ENCODE measurements around the gene SLC7A1.

The SLC7A1 gene

GRCh38 chr13:29582171-29582570 is 13.3 kb downstream of the SLC7A1 start:
- no peak for DNase-seq

- DNase-seq = no peak
Measured at GRCh38 chr13:29581666-29582065, 13.8 kb downstream of the SLC7A1 start.

GRCh38 chr13:29579094-29579493 is 16.4 kb downstream of the SLC7A1 start:
- no peak for DNase-seq

GRCh38 chr13:29578300-29579085 is 17.0 kb downstream of the SLC7A1 start:
- DNase-seq = no peak

- DNase-seq = no peak
Measured at GRCh38 chr13:29577136-29578051, 18.1 kb downstream of the SLC7A1 start.

GRCh38 chr13:29576581-29576980 is 18.9 kb downstream of the SLC7A1 start:
- no peak for DNase-seq

GRCh38 chr13:29575098-29575497 is 20.4 kb downstream of the SLC7A1 start:
- no peak for DNase-seq

GRCh38 chr13:29573190-29573589 is 22.3 kb downstream of the SLC7A1 start:
- no peak for DNase-seq

- no peak for DNase-seq
Measured at GRCh38 chr13:29572575-29572974, 22.9 kb downstream of the SLC7A1 start.

GRCh38 chr13:29571876-29572570 is 23.5 kb downstream of the SLC7A1 start:
- DNase-seq = no peak

- DNase-seq = no peak
Measured at GRCh38 chr13:29570051-29570654, 25.3 kb downstream of the SLC7A1 start.

- no peak for DNase-seq
Measured at GRCh38 chr13:29569253-29570050, 26.0 kb downstream of the SLC7A1 start.

GRCh38 chr13:29568731-29569130 is 26.8 kb downstream of the SLC7A1 start:
- DNase-seq = no peak

- no peak for DNase-seq
Measured at GRCh38 chr13:29567411-29567810, 28.1 kb downstream of the SLC7A1 start.

GRCh38 chr13:29566206-29566605 is 29.3 kb downstream of the SLC7A1 start:
- DNase-seq = no peak

- DNase-seq = no peak
Measured at GRCh38 chr13:29564818-29565217, 30.7 kb downstream of the SLC7A1 start.

GRCh38 chr13:29564373-29564772 is 31.1 kb downstream of the SLC7A1 start:
- DNase-seq = no peak

GRCh38 chr13:29563941-29564340 is 31.5 kb downstream of the SLC7A1 start:
- DNase-seq = no peak

- no peak for DNase-seq
Measured at GRCh38 chr13:29562786-29563438, 32.6 kb downstream of the SLC7A1 start.

- DNase-seq = no peak
Measured at GRCh38 chr13:29561918-29562317, 33.6 kb downstream of the SLC7A1 start.

GRCh38 chr13:29556742-29557141 is 38.7 kb downstream of the SLC7A1 start:
- DNase-seq = no peak

- no peak for DNase-seq
Measured at GRCh38 chr13:29551214-29551613, 44.3 kb downstream of the SLC7A1 start.

All from KG1 (cell line).